Stimulated activated naive B cell treated with anti-CD40 and anti-IgM and Interleukin-4, amounts not matched to agents 10 μg/mL and 1 μg/mL and 100 μg/mL, for 72 hours (primary cell): ENCODE measurements around the gene IP6K1.
A peak's percentile ranks its signal among the peaks of the same experiment; 100 is the strongest.
"Not testable (repeated sequence)": the region's sequence is repeated elsewhere in the genome, so short reads cannot be mapped to it uniquely, and the experiment has no call there.

ENCODE experiments used
- ATAC-seq, 2 donors: fragments of 150-1000 bp; cut with Tn5 transposase; replicated peaks; 2 replicates each; pipeline ENCODE4 v1.10.0; 2021; ENCODE audit warnings: moderate library complexity in 1 of 2
- DNase-seq: peaks from one replicate; pipeline ENCODE4 v3.0.0; 2021
- H3K27ac Mint-ChIP-seq: one replicate; pipeline ENCODE4 v1.8.0; 2022; ENCODE audit warnings: mild to moderate bottlenecking, mixed read lengths
- H3K27me3 Mint-ChIP-seq, 2 donors: one replicate each; pipeline ENCODE4 v1.8.0; 2022; ENCODE audit warnings: mixed read lengths in 2 of 2
- H3K36me3 Mint-ChIP-seq, 2 donors: one replicate each; pipeline ENCODE4 v1.8.0; 2022; ENCODE audit warnings: mixed read lengths in 2 of 2, mild to moderate bottlenecking in 1 of 2
- H3K4me1 Mint-ChIP-seq, 2 donors: one replicate each; pipeline ENCODE4 v1.8.0; 2022; ENCODE audit warnings: mixed read lengths in 2 of 2, mild to moderate bottlenecking in 1 of 2
- H3K4me3 Mint-ChIP-seq, 2 donors: one replicate each; pipeline ENCODE4 v1.8.0; 2022; ENCODE audit warnings: mild to moderate bottlenecking in 2 of 2, mixed read lengths in 2 of 2, moderate library complexity in 1 of 2
- H3K9me3 Mint-ChIP-seq, 2 donors: one replicate each; pipeline ENCODE4 v1.8.0; 2022; ENCODE audit warnings: mixed read lengths in 2 of 2, mild to moderate bottlenecking in 1 of 2

The IP6K1 gene

DNA sequence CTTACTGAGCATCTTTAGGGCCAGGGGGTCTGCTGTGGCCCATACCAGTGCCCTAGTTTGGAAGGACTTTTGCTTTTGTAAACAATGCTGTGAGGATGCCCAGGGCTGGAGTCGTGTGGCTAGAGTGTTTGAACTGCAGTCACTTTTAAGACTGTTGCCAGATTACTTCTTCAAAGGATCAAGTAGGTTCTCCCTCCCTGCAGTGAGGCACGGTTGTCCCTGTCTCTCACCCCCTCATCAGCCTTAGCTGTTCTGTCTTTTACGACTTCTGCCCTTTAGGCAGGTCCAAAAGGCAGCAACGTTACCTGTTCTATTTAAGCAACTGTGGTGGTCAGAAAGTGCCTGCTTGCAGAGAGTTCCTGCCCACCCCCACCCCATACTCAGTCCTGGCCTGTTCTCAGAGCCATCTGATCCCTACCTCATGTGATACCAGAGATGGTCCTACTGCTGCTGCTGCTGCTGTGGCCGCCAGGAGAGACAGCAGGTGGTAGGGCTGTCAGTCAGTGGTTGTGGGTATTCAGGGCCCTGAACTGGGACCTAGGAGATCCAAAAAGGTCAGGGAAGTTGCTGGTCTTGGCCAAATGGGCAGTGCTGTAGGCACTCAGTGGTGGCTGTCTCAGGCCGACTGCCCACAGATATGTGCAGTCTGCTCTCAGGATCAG lies 91.8 kb downstream of the IP6K1 start:
- H3K4me1 Mint-ChIP-seq: peaks cover 17 to 28% of the 10 kb centered on the region in 2 donors
- H3K36me3 Mint-ChIP-seq: peaks cover 15 to 28% of the 10 kb centered on the region in 2 donors
- H3K9me3 Mint-ChIP-seq, H3K27me3 Mint-ChIP-seq, H3K27ac Mint-ChIP-seq, H3K4me3 Mint-ChIP-seq, ATAC-seq, DNase-seq: not testable (repeated sequence)

DNA sequence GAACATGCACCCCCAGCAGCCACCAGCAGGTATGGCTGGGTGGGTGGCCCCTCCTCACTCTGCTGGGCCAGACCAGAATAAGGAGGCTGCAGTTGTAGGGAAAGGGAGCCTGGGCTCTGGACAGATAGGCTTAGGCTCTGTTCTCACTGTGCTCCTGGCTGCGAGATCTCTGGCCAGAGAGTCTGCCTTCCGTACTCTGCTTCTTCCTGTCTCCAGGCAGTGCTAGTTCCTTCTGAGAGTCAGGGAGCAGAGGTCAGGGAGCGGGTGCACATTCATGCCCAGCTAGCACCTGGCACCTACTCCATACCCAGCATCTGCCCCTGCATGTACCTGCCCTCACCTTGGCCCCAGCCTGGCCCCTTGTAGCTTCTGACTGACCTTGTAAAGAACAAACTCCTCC lies 94.9 kb downstream of the IP6K1 start:
- Mint-ChIP-seq H3K27ac (peak overlapping the region; percentile 62), H3K4me1 (peaks cover 24 to 50% of the 10 kb centered on the region in 2 donors)
- H3K27me3 Mint-ChIP-seq, ATAC-seq, H3K4me3 Mint-ChIP-seq, H3K9me3 Mint-ChIP-seq, H3K36me3 Mint-ChIP-seq, DNase-seq: not testable (repeated sequence)

DNA sequence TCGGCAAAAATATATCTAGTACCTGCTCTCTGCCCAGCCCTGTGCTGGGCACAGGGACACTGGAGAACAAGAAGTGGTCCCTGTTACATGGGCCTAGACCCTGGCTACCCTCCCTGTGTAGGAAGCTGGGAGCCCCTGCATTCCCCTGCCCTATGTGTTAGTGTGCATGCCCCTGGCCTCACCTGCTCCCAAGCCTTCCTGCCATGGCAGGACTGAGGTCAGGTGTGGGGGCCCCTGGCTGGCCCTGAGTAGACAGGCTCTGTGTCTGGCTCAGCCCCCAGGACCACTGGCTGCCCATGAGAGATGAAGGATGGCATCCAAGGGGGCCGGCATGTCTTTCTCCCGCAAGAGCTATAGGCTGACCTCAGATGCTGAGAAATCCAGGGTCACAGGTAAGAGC lies 95.5 kb downstream of the IP6K1 start:
- not testable (repeated sequence) for ATAC-seq, H3K9me3 Mint-ChIP-seq, DNase-seq, H3K27me3 Mint-ChIP-seq, H3K36me3 Mint-ChIP-seq
- H3K4me3 Mint-ChIP-seq: peak overlapping the region; percentile 19 to 98
- H3K4me1 Mint-ChIP-seq: peaks cover 24 to 56% of the 10 kb centered on the region in 2 donors
- H3K27ac Mint-ChIP-seq: peak overlapping the region; percentile 25

DNA sequence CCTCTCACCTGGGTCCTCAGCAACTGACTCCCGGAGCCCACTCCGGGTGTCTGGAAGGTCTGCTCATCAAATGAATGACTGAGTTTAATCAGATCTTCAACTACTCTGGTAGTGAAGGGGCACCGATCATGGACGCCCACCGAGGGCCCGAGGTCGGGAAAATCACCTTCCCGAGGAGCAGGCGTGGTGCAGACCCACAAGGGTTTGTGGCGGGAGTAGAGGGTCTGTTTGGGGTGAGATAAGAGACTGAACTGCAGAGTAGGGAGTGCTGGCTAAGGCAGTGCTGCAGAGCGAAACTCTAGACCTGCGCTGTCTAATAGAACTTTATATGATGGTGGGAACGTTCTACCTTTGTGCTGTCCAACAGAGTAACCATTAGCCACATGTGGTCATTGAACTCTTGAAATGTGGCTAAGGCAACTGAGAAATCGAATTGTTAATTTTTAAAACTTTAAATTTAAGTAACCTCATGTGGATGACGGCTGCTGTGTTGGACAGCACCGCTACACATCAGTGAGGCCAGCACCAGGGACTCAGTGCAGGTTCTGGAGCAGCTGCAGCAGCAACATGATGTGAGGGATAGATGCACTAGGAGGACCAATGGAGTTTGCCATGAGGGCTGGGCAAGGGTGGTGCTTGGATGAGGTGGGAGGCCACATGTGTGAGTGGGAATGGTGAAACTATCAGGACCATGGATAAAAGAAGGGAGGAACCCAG lies 96.3 kb downstream of the IP6K1 start:
- Mint-ChIP-seq H3K27ac (peak overlapping the region; percentile 93), H3K4me1 (peaks cover 28 to 58% of the 10 kb centered on the region in 2 donors), H3K4me3 (peak overlapping the region; percentile 98 to 99)
- not testable (repeated sequence) for ATAC-seq, H3K27me3 Mint-ChIP-seq, DNase-seq, H3K9me3 Mint-ChIP-seq, H3K36me3 Mint-ChIP-seq

DNA sequence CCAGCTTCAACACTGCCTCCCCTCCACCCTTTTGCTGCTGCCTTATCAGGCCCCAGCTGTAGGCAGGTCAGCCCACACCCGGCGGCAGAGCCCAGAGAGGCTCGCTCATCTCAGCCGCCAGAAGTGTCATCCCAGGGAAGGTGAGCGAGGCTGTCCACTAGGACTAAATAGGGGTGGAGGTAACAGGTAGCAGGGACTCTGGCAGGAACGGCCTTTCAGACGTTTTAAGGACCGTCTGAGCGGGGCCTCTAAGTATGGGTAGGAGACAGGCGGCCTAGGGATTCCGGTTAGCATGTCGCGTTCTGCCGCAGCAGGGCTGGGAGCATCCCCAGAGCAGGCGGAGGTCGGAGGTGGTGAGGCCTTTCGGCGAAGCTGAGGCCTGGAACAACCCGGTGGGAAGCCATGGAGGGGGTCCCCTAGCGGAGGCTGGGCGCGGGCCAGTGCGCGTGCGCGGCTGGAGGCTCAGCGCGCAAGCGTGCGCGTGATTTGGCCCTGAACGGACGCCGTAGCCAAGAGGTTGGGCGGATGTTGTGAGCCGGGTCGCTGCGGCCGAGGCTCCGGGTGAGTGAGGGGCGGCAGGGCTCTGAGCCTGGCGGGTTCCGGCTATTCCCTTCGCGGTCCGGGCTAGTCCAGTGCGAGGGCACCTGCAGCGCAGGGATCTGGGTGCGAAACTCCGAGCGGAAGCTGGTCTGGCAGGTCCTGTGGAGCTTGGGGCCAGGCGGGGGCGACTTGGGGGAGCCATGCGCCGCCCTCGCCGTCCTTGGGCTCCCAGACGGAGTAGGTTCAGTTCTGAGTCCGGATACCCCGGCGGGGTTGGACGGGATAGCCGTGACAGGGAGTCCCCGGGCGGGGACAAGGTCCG lies 97.1 kb downstream of the IP6K1 start, which contains the start of the genes MST1 and RNF123:
TSS of gene MST1 (minus strand) at position 429 of the 862 bp plus-strand sequence. CDS start 783 bp downstream, outside the sequence.
TSS of gene RNF123 (plus strand) at position 512 of the 862 bp plus-strand sequence. CDS start 1,609 bp downstream, outside the sequence.
- Mint-ChIP-seq H3K9me3 (no peaks in the 10 kb centered on the region), H3K36me3 (peaks cover 16% of the 10 kb centered on the region in 2 donors)

DNA sequence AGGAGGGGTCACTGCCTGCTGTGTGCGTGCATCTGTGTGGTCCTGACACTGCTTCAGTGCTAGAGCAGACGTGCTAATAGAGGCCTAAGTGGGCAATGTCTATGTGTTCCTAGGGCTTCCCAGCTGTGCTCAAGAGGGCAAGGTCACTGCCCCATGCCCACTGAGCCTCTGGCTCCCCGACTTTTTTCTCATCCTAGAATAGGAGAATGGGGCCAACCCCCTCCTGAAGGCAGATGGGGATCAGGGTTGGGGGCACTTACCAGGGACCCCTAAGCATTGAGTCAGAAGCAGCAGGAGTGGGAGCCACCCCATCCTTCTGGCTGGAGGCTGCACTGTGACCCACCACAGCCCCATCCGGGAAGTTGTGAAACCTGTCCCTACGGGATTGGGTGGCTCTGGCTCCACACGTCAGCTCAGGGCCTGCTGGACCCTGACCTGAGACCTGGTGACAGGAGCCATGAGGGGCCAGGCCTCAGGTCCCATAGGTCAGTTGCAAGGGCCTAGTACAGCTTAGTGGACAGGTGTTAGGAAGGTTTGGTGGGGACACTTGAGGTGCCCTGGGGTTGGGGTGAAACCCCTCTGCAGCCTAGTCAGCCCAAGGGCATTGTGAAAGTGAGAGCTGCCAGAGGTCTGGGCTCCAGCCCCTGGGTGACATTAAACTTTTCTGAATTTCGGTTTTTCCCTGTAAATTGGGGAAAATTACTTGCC lies 97.8 kb downstream of the IP6K1 start:
- H3K27ac Mint-ChIP-seq: peak overlapping the region; percentile 93
- H3K36me3 Mint-ChIP-seq: peaks cover 21% of the 10 kb centered on the region in 2 donors
- peak overlapping the region; percentile 98 to 99 for H3K4me3 Mint-ChIP-seq
- ATAC-seq: peak; percentile 2 to 5
- H3K9me3 Mint-ChIP-seq, H3K27me3 Mint-ChIP-seq, DNase-seq: not testable (repeated sequence)
- H3K4me1 Mint-ChIP-seq: peaks cover 26 to 59% of the 10 kb centered on the region in 2 donors

More for the DNA sequence above, 97.1 kb downstream of the IP6K1 start, which contains the start of the genes MST1 and RNF123:
- H3K27ac Mint-ChIP-seq: peak within 1 kb of the TSS; percentile 93
- DNase-seq (peak; percentile 90), ATAC-seq (peak; percentile 67 to 80)
- H3K4me1 Mint-ChIP-seq: peaks cover 27 to 59% of the 10 kb centered on the region in 2 donors
- peaks cover 5% of the 10 kb centered on the region in 2 donors for H3K27me3 Mint-ChIP-seq
- peak within 1 kb of the TSS; percentile 98 to 99 for H3K4me3 Mint-ChIP-seq

DNA sequence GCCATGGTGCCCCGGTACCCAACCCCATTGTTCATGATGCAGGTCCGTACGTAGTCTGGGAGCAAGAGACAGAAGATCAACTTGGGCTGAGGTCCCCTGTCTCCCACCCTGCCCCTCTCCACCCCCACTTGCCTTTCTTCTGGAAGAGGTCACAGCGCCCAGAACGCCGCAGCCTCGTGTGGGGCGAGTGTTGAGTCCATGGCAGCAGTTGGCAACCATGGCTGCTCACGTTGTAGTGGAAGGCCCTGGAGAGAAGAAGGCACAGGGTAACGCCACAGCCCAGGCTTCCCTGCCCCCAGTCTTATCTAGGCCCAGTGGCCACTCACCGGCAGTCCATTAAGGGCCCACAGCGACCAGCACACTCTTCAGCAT lies 98.9 kb downstream of the IP6K1 start:
- not testable (repeated sequence) for DNase-seq, H3K9me3 Mint-ChIP-seq, ATAC-seq, H3K27ac Mint-ChIP-seq, H3K27me3 Mint-ChIP-seq
- H3K4me1 Mint-ChIP-seq: peaks cover 24 to 59% of the 10 kb centered on the region in 2 donors
- H3K4me3 Mint-ChIP-seq: peak overlapping the region in 1 of 2 donors; percentile 76
- H3K36me3 Mint-ChIP-seq: peaks cover 24 to 26% of the 10 kb centered on the region in 2 donors

DNA sequence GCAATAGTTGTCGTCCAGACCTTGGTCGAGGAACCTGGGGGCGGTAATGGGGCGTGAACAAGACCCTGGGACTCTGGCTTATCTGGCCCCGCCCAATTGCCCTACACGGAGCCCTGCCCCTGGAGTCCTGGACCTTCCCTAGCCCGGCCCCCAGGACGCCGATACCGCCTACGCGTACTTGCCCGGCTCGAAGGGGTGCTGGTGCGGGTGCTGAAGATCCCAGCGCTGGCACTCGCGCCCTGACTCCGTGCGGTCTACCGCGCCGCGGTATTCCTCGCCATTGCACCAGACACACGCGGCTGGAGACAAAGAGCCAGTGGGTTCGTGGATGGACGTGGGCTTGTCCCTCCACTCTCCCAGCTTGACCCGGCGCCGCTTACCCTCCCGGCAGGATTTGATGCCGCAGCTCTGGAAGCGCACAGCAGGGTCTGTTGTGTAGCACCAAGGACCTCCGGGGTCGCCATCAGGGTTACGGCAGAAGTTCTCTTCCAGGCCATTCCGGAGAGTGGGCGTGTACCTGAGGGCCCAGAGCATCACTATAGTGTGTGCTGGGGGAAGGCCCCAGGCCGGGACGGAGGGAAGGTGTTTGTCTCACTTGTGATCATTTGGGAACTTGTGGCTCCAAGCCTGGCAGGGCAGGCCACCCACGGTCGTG lies 99.4 kb downstream of the IP6K1 start:
- Mint-ChIP-seq H3K4me1 (peaks cover 24 to 59% of the 10 kb centered on the region in 2 donors), H3K36me3 (peaks cover 26% of the 10 kb centered on the region in 2 donors), H3K4me3 (peak overlapping the region; percentile 73 to 76)
- H3K9me3 Mint-ChIP-seq, H3K27ac Mint-ChIP-seq, H3K27me3 Mint-ChIP-seq: not testable (repeated sequence)
- ATAC-seq (peak; percentile 33 to 37), DNase-seq (peak; percentile 47)

DNA sequence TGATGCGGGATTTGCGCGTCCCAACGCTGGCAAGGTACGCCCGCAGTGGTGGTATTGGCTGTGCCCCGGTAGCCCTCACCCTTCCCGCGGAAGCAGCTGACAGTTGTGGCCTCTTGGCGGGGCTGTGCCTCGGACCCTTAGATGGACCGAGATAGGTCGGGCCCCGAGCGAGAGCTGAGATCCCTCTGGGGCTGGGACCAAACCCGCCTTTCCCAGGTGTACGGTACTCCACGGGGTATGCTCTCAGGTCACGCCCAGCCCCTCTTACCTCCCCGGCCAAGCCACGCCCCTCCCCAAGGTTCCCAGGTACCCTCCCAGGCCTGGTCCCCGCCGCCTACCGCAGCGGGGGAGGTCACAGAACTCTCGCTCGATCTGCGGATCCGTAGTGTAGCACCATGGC lies 100.0 kb downstream of the IP6K1 start:
- H3K27me3 Mint-ChIP-seq, H3K9me3 Mint-ChIP-seq, H3K27ac Mint-ChIP-seq, DNase-seq: not testable (repeated sequence)
- peak overlapping the region; percentile 73 to 76 for H3K4me3 Mint-ChIP-seq
- ATAC-seq: peak in 1 of 2 donors; percentile 20
- peaks cover 26% of the 10 kb centered on the region in 2 donors for H3K36me3 Mint-ChIP-seq
- H3K4me1 Mint-ChIP-seq: peaks cover 24 to 55% of the 10 kb centered on the region in 2 donors

DNA sequence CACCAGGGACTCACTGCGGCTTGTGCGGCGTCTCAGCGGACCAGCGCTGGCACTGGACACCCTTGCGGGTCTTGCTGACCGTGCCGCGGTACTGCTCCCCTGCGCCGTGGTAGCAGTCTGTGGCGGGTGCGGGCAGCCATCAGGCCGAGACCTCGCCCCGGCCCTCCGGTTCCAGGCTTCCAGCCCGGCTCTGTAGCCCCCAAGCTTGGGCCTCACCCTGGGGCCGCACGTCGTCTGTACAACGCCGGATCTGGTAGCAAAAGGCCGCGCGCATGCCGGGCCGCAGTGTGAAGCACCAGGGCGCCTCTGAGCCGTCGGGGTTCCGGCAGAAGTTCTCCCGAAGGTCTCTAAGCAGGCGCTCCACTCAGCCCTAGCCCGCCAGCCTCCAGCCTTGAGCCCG lies 100.5 kb downstream of the IP6K1 start:
- peak in 1 of 2 donors; percentile 3 for ATAC-seq

DNA sequence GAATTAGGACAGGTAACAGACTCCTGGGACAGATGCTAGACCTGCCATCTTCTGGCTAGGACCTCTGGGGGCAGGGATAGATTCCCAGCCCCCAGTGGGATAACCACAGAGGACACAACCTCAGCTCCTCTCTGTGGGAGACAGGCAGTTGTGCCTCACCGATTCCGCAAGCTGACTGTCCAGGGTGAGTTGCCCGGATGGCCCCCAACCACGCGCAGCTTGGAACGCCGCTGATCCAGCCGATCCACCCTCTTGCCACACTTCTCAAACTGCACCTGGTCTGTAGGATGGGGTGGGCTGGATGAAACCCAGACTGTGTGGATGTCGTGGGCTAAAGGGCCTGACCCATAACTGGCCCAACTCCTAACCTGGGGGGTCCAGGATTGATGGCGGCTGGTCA lies 101.2 kb downstream of the IP6K1 start:
- H3K9me3 Mint-ChIP-seq, H3K27me3 Mint-ChIP-seq, DNase-seq, H3K27ac Mint-ChIP-seq, ATAC-seq: not testable (repeated sequence)
- peaks cover 24 to 55% of the 10 kb centered on the region in 2 donors for H3K4me1 Mint-ChIP-seq
- H3K4me3 Mint-ChIP-seq: peak overlapping the region; percentile 50 to 64
- H3K36me3 Mint-ChIP-seq: peaks cover 34% of the 10 kb centered on the region in 2 donors

More for the DNA sequence above, 100.5 kb downstream of the IP6K1 start:
- not testable (repeated sequence) for H3K4me3 Mint-ChIP-seq, H3K27me3 Mint-ChIP-seq, DNase-seq, H3K9me3 Mint-ChIP-seq, H3K27ac Mint-ChIP-seq
- H3K36me3 Mint-ChIP-seq: peaks cover 27% of the 10 kb centered on the region in 2 donors
- peaks cover 22 to 55% of the 10 kb centered on the region in 2 donors for H3K4me1 Mint-ChIP-seq

DNA sequence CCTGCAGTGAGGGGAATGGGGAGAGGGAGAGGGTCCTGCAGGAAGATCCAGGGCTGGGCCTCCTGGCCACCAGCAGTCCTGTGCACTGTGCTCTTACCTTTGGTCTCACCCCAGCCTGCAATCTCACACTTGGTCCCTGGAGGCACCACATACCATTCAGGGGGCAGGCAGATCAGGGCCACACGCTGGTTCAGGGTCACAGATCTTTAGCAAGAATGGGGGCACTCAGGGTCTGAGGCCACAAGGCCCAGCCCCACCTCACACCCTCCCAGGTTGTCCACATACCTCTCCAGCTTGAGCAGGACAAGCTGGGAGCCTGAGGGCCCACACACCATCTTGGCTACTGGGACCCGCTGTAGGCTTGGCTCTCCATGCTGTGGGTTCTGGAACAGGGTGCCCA lies 101.9 kb downstream of the IP6K1 start:
- H3K27me3 Mint-ChIP-seq, H3K9me3 Mint-ChIP-seq, H3K4me3 Mint-ChIP-seq, ATAC-seq, DNase-seq, H3K27ac Mint-ChIP-seq: not testable (repeated sequence)
- Mint-ChIP-seq H3K4me1 (peaks cover 24 to 54% of the 10 kb centered on the region in 2 donors), H3K36me3 (peaks cover 39 to 41% of the 10 kb centered on the region in 2 donors)

DNA sequence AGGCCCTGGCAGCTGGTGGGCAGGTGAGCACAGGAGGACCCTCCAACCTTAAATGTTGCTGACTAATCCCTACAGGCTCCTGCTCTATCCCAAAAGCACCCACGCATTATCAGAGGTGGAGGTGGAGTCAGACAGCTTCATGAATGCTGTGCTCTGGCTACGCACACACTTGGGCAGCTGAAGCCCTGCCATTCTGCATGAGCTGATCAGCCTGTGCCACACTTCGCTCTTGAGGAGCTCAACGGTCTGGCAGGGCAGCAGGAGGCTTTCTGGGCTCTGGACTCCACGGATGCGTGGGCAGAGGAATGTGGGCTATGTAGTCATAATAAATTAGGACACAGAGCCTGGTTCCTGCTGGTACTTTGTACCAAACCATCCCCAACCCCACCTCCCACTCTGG lies 103.2 kb downstream of the IP6K1 start:
- H3K27me3 Mint-ChIP-seq: peaks cover 5% of the 10 kb centered on the region in 2 donors
- H3K4me1 Mint-ChIP-seq: peaks cover 22 to 41% of the 10 kb centered on the region in 2 donors
- ATAC-seq: no peak
- H3K9me3 Mint-ChIP-seq: no peaks in the 10 kb centered on the region
- H3K4me3 Mint-ChIP-seq: no peak overlapping the region
- H3K36me3 Mint-ChIP-seq: peaks cover 44 to 46% of the 10 kb centered on the region in 2 donors
- no peak overlapping the region for H3K27ac Mint-ChIP-seq
- DNase-seq: no peak
